DMS 273 (cell line): ENCODE data around the gene ZDHHC23.

Source experiments
- DNase-seq: peaks from one replicate; lab custom pipeline; 2025; ENCODE audit not compliant: unreplicated experiment; lab: John Stamatoyannopoulos, UW

Gene ZDHHC23, protein sequence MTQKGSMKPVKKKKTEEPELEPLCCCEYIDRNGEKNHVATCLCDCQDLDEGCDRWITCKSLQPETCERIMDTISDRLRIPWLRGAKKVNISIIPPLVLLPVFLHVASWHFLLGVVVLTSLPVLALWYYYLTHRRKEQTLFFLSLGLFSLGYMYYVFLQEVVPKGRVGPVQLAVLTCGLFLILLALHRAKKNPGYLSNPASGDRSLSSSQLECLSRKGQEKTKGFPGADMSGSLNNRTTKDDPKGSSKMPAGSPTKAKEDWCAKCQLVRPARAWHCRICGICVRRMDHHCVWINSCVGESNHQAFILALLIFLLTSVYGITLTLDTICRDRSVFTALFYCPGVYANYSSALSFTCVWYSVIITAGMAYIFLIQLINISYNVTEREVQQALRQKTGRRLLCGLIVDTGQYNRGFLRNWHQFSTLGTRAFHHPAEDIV

DNA sequence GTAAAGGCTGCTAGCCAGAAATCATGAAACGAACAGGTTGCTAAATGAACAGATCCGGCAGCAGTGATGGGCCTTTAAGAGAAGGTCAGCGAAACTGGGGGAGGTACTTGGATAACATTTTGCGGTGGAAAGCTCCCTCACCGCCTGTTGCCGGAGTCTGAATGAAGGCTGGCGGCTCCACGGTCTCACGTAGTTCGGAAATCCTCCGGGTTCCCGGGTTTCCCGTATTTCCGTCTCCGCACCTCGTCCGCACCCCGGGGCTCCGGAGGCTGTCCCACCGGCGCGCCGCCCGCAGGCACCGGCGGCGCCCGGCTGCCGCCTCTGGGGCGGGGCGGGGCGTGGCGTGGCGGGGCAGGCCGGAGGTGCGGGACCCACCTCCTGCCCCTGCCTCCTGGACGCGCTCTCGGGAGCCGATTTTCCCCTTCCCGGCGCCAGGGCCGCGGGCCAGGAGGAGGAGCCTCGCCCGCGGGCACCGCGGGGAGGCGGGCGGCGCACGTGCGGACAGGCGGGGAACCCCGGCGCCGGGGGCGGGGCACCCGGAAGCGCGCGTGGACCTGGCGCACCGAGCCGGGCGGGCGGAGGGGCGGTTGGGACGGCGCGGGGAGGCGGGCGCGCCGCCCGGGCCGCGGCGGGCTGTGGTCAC lies at the start of gene ZDHHC23:
Gene ZDHHC23, plus strand, starts transcription at position 642 of the 643 bp plus-strand sequence. CDS start 790 bp downstream, outside the sequence.
- DNase-seq: peak; percentile 96

DNA sequence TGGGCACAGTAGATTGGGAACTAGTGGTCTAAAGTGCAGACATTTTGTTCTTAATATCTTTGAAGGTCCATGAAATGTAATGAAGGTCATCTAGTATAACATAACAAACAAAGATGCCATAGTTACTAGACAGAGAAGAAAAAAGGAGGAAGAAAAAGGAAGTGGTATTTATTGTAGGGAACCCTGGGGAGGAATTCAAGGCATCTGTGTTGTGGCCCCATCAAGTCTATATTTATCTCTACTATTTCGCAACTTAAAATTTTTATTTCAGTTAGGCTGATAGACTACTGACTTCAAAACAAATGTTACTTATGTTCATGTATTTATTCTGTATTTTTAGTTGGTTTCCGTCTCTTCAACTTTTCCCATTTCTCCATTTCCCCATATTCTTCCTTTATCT lies 48.9 kb upstream of the ZDHHC23 start:
- DNase-seq: no peak

DNA sequence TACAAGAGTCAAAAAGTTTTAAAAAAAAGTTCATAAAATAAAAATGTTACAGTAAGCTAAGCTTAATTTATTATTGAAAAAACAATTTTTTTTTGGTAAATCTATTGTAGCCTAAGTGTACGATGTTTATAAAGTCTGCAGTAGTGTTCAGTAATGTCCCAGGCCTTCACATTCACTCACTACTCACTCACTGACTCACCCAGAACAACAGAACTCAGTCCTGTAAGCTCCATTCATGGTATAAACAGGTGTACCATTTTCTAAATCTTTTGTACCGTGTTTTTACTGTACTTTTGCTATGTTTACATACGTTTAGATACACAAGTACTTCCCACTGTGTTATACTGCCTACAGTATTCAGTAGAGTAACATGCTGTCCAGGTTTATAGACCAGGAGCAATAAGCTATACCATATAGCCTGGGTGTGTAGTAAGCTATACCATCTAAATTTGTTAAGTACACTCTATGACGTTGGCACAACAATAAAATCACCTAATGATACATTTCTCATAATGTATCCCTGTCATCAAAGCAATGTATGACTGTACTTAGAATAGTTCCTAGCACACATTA lies 41.2 kb upstream of the ZDHHC23 start:
- no peak for DNase-seq

DNA sequence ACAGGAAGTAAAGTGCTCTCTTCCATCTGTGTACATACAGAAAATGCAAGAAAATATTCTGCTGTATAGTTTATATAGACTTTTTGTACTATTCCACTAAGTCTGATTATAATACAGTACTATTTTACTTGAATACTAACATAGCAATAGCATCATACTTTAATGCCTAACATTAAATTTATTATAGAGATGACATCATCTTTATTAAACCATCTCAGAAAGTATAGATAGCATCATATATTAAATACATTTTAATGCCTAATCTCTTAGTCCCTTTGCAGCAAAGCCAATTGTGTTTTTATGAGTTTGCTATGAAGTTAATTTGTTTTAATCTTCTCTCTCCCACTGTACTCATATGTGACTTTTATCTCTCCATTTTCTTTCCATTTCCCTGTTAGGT lies 39.7 kb upstream of the ZDHHC23 start:
- DNase-seq: no peak

DNA sequence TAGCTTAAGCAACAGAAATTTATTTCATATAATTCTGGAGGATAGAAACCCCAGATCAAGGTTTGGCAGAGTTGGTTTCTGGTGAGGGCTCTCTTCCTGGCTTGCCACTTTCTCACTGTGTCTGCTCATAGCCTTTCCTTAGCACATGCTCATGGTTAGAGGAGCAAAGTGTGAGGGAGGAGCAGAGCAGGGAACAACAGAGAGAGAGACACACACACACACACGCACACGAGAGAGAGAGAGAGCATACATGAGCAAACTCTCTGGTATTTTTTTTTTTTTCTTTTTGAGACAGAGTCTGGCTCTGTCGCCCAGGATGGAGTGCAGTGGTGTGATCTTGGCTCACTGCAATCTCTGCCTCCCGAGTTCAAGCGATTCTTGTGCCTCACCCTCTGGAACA lies 36.8 kb upstream of the ZDHHC23 start:
- DNase-seq: no peak

DNA sequence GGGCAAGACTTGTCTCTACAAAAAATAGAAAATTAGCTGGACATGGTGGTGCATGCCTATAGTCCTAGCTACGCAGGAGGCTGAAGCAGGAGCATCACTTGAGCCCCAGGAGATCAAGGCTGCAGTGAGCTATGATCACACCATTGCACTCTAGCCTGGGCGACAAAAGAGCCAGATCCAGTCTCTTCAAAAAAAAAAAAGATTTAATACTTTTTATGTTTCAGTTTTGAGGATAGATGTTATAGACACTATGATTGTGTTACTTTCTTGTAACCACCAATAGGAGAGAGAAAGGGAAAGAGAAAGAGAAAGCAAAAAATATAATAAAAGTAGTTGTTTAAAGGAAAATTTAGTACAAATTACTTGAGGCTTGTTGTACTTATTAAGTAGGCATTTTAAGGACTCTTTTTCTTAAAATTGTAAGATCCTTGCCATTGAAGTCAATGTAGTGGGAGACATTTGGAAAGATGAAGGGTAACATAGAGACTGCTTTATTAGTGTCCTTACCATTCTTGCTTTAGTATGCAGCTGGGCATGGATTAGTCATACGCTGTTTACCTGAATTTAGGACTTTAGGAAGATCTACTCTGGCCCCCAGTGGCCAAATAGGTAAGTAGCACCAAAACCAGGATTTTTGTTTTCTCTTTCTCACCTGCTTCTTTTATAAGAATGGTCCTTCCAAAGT lies 35.1 kb upstream of the ZDHHC23 start:
- DNase-seq: peak; percentile 87

DNA sequence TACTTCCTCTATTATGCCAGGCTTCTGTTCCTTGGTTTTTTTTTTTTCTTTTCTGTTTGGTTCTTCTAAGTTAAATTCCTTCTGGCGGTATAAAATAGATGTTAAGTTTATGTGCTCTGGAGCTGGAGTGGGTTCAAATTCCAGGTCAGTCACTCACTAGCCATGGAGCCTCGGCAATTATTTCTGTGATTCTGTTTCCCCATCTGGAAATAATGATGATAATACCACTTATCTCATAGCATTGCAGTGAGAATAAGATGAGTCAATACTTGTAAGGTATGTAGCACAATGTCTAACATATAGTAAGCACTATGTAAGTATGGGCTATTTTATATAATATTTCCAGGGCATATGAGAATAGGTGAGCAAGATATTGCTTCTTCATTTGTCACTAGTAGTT lies 33.2 kb upstream of the ZDHHC23 start:
- no peak for DNase-seq

DNA sequence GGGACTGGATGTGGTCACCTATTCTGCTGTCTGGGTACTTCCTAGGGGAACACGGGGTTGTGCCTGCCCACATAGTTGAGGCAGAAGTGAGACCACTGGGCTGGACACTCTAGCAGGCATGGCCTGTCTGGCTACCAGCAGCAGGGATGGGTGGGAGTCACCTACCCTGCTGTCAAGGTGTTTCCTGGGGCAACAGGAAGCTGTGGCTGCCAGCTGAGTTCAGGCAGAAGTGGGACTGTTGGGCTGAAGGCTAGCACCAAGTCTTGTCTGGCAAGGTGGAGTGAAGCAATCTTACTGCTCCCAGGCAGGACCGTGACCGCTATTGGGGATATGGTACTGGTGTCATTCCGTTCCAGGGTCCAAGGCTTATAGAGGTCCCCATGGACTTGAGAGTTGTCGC lies 20.3 kb upstream of the ZDHHC23 start:
- no peak for DNase-seq

DNA sequence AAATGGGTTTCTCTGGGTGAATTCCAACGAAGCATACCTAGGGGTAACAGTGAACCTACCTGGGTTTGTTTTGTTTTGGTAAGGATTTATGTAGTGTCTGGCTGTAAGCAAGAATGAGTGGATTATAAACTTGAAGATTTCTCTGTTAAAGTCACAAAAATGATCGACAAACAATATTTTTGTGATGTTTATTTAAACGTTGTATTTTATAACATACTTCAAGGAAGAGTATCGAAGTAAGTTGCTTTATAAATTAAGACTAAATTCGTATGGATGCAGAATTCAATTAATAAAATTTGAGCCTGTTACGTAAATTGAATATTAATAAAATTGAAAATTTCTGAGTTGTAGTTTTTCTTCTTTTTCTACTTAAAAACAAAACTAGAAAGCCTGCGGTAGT lies 982 bp upstream of the ZDHHC23 start:
- no peak for DNase-seq

DNA sequence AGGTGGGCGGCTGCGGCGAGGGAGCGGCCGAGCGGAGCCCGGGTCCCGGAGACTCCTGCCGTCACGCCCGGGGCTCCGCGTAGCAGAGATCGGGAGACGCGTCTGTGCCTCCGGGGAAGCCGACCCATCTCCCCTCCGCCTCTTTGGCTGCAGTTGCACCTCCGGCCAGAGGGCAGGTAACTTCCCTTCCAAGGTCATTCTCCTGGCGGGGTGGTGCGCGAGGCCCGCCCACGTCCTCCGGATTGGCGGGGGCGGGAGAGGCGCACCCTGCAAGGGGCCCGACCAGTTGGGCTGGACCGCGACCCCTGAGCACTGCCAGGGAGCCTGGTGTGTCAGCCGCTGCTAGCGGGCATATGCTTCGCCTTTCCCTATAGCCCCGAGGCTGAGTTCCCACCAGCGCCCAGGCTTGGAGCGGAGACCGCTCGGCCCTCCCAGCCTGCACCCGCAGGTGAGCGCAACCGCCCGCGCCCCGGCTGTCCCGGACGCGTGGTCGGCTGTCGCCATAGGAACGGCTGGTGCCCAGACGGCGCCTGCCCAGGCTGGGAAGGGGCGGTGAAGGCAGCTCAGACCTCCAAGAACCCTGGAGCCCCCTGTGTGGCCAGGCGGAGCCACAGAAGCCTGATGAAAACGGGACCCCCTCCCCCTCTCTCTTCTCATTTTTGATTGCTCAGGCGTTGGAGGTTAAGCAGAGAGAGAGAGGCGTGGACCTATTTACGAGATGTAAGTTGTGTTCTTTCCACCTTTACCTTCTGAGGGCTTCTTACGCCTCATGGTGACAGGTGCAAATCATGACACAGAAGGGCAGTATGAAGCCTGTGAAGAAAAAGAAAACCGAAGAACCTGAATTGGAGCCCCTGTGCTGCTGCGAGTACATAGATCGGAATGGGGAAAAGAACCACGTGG lies 453 bp downstream of the ZDHHC23 start:
- peak; percentile 90 for DNase-seq

DNA sequence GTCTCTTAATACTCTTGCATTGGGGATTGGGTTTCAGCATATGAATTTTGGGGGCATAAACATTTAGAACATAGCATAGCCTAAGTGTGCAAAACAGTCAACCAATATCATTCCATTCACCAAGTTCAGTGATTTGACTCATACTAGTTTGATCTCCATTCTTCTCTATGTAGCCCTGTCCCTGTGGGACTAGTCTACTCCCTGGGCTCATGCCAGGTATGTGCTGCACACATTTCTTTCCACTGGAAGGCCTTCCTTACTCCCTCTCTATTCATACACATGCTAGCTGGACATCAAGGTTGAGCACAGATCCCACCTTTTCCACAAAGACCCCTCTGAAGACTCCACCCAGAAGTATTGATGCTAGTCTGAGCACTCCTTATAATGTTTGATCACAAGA lies 5.1 kb downstream of the ZDHHC23 start:
- peak; percentile 8 for DNase-seq

DNA sequence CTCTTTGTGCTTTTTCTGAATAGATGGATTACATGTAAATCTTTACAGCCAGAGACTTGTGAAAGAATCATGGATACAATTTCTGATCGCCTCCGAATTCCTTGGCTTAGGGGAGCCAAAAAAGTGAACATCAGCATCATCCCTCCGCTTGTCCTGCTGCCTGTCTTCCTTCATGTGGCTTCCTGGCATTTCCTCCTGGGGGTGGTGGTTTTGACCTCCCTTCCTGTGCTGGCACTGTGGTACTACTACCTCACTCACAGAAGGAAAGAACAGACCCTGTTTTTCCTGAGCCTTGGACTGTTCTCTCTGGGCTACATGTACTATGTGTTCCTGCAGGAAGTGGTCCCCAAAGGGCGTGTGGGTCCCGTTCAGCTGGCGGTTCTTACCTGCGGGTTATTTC lies 5.9 kb downstream of the ZDHHC23 start:
- no peak for DNase-seq

DNA sequence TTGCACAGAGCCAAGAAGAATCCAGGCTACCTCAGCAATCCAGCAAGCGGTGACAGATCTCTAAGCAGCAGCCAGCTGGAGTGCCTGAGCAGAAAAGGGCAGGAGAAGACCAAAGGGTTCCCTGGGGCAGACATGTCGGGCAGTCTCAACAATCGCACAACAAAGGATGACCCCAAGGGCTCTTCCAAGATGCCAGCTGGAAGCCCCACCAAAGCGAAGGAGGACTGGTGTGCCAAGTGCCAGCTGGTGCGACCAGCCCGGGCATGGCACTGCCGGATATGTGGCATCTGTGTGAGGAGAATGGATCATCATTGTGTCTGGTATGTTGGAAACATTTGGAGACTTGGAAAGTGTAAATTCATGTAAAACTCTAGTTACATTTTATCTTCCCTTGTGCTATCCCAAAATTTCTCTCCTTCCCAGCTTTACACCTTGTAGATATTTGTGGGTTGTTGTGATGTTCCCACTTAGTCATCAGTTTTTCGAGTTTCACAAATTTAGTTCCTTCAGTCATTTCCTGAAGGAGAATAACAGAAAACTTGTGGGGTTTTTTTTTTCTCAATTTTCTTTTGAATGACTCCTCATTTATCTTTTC lies 6.4 kb downstream of the ZDHHC23 start:
- peak; percentile 36 for DNase-seq

DNA sequence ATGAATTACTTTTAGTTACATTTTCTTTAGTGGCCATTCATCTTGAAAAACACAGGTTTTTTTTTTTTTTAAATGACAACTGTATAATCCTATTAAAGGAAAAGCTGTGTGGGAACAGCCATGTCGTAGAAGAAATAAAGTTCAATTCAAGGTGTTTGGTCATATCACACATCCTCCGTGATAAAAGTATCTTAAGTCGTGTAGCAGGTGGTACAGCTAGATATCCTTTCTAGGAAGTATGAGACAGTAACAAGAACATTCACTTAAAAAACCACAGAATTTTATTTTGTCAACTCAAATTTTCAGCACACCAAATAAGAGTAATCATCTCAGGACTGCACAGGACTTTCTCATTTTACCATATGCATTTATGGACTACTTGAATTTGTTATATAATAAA lies 16.1 kb downstream of the ZDHHC23 start:
- no peak for DNase-seq

DNA sequence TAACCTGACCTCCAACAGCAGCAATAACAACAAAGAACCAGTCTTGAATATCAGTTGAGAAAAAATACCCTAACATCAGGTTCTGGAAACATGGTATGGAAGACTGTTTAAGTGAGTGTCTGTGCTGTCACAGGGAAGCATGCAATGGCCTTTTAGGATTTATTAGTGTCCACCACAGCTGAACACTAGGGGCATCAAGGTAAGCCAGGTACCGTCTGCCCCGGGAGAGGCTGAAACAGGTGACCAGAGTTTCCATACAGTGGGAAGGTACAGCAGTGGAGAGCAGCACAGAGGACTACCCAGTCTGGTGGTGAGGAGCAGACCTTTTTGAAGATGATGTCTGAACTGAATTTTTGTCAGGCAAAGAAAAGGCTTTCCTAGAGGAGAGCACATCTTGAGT lies 18.4 kb downstream of the ZDHHC23 start:
- DNase-seq: no peak

DNA sequence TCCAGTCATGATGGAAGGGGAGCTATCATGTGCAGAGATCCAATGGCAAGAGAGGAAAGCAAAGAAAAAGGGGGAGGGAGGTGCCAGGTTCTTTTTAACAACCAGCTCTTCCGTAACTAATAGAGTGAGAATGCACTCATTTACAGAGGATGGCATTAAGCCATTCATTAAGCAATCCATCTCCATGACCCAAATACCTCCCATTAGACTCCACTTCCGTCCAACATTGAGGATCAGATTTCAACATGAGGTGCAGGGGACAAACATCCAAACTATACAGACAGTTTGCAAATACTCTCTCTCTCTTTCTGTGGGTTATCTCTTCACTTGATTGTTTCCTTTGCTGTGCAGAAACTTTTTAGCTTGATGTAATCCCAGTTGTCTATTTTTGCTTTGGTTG lies 21.2 kb downstream of the ZDHHC23 start:
- DNase-seq: no peak

DNA sequence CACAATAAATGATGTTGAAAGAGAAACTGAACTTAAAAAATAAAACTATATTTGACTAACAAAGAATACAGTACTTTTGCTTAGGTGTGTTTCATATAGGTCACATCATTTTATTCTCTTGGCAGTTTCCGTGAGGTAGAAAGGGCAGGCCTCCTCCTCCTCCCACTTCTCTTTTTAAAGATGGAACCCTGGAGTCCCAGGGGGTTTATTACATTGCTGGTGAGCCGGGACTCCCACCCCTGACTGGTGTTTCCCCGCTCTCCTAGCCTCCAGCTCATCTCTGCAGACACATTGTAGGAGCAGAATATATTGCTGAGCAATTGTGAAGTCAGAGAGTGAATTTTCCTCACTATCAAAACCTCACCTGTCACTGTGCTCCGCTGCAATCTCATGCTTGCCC lies 30.0 kb downstream of the ZDHHC23 start:
- no peak for DNase-seq

DNA sequence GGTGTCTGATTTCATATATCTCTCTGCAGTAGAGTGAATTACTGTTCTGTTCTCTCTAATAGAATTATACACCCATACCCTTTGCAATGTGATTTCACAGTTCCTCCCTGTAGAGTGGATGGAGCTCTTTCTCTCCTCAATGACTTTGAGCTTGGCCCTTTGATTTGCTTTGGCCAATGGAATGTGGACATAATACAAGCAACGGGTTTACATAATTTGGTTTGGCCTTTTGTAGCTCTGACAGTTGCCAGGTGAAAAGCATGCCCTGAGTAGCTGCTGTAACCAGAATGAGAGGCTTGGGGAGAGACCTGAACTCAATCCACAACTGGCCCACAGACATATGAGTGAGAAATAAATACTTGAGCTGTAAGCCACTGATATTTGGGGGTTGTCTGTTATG lies 32.1 kb downstream of the ZDHHC23 start:
- no peak for DNase-seq

DNA sequence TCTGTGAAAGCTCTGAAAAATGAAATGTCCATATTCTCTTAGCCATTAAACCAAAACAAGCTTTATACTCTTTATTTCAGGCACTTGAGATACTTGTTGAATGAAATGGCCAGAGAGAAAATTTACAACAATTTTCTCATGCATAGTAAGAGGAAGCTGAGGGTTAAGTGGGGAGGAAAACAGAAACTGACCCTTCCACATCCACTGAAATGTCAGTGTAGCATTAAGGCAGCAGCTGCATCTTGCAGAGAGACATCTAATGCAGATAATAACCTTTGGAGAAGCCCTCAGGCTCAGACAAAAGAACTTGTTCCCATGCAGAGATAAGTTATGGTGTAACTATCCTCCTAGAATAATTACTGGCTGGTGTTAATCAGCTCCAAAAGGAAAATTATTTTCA lies 34.0 kb downstream of the ZDHHC23 start:
- DNase-seq: no peak

DNA sequence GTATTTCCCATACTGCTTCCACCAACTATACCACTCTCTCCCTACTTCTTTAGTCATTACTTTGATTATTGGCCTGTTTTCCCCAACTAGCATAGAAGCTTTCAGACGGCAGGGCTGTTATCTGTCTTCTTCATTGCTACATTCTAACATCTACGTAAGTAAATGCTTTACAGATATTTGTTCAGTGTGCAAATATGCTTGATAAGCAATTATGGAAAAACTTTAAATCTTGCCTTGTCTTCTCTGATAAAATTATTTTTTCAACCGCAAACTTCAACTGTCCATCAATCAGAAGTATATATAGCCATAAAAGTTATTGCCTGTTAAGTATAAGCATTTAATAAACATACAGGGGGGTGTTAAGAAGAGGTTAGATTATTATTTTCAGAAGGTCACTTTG lies 35.7 kb downstream of the ZDHHC23 start:
- no peak for DNase-seq
